ENCODE results near the gene PLEKHA1.

PLEKHA1 gene

GRCh38 chr10:122374237-122374858 is at the start of gene PLEKHA1:
PLEKHA1 (plus strand) TSS chr10:122374708; CDS start chr10:122393201, 18,493 bp downstream.
- no peak for TF ChIP-seq CTCF (IDR thresholded peaks at IDR 0.05; ENCODE audit: borderline replicate concordance, insufficient read depth, low read depth, low read length)
- peak within 1 kb of the TSS; percentile 17 for H3K4me3 ChIP-seq (ENCODE audit: low read depth, low read length)

GRCh38 chr10:122325235-122325634 is 49.3 kb upstream of the PLEKHA1 start:
- no peak overlapping the region for H3K4me3 ChIP-seq (ENCODE audit: low read depth, low read length)
- no peak for TF ChIP-seq CTCF (IDR thresholded peaks at IDR 0.05; ENCODE audit: borderline replicate concordance, insufficient read depth, low read depth, low read length)

GRCh38 chr10:122326385-122326784 is 48.1 kb upstream of the PLEKHA1 start:
- no peak overlapping the region for H3K4me3 ChIP-seq (ENCODE audit: low read depth, low read length)
- TF ChIP-seq CTCF (IDR thresholded peaks at IDR 0.05; ENCODE audit: borderline replicate concordance, insufficient read depth, low read depth, low read length): no peak

GRCh38 chr10:122326806-122327205 is 47.7 kb upstream of the PLEKHA1 start:
- no peak overlapping the region for H3K4me3 ChIP-seq (ENCODE audit: low read depth, low read length)
- TF ChIP-seq CTCF (IDR thresholded peaks at IDR 0.05; ENCODE audit: borderline replicate concordance, insufficient read depth, low read depth, low read length): no peak

GRCh38 chr10:122327237-122328206 is 47.0 kb upstream of the PLEKHA1 start:
- TF ChIP-seq CTCF (IDR thresholded peaks at IDR 0.05; ENCODE audit: borderline replicate concordance, insufficient read depth, low read depth, low read length): no peak
- H3K4me3 ChIP-seq (ENCODE audit: low read depth, low read length): no peak overlapping the region

- no peak for TF ChIP-seq CTCF (IDR thresholded peaks at IDR 0.05; ENCODE audit: borderline replicate concordance, insufficient read depth, low read depth, low read length)
- no peak overlapping the region for H3K4me3 ChIP-seq (ENCODE audit: low read depth, low read length)
Measured at GRCh38 chr10:122328676-122329075, 45.8 kb upstream of the PLEKHA1 start.
